Neural cell (in vitro differentiated cells): Measurements from ENCODE around the gene TNP2. TPM values are rescaled to one million over a fixed set of nuclear protein-coding genes. Genes with fewer than 3 reads are reported as not detected.

Source experiments
- H2AFZ ChIP-seq: fragments of 200-600, 300-800 bp; sonication (generic), shearing (Covaris generic); 2 replicates; pipeline ENCODE4 v1.6.0; 2014; ENCODE audit warnings: low read depth, mild to moderate bottlenecking, antibody characterized with exemption, low read length, moderate library complexity
- H3F3A ChIP-seq: fragments of 200-600 bp; shearing (Covaris generic); 2 replicates; pipeline ENCODE4 v1.6.1; 2016; ENCODE audit warnings: mild to moderate bottlenecking, moderate library complexity, mixed read lengths, antibody characterized with exemption, low read length; ENCODE audit not compliant: insufficient read depth, poor library complexity, severe bottlenecking
- H3K27ac ChIP-seq: fragments of 200-600, 300-800 bp; sonication (generic), shearing (Covaris generic); 2 replicates; pipeline ENCODE4 v1.5.1; 2014; ENCODE audit warnings: mild to moderate bottlenecking, low read length, moderate library complexity
- H3K27me3 ChIP-seq: fragments of 300-800, 200-600 bp; sonication (generic), shearing (Covaris generic); 2 replicates; pipeline ENCODE4 v1.6.0; 2014; ENCODE audit warnings: mild to moderate bottlenecking, low read depth, low read length, moderate library complexity; ENCODE audit not compliant: insufficient read depth
- H3K36me3 ChIP-seq: fragments of 300-800, 200-600 bp; sonication (generic), shearing (Covaris generic); 2 replicates; pipeline ENCODE4 v1.5.1; 2014; ENCODE audit warnings: mild to moderate bottlenecking, antibody characterized with exemption, low read length, moderate library complexity; ENCODE audit not compliant: insufficient read depth
- H3K4me2 ChIP-seq: fragments of 300-800, 200-600 bp; sonication (generic), shearing (Covaris generic); 2 replicates; pipeline ENCODE4 v1.6.0; 2014; ENCODE audit warnings: mild to moderate bottlenecking, low read length
- H3K4me3 ChIP-seq: fragments of 300-800, 200-600 bp; sonication (generic), shearing (Covaris generic); 2 replicates; pipeline ENCODE4 v1.5.1; 2014; ENCODE audit warnings: mild to moderate bottlenecking, low read length, moderate library complexity
- H3K79me2 ChIP-seq: fragments of 200-600 bp; shearing (Covaris generic); replicated peaks from 2 replicates; pipeline ENCODE4 v1.6.0; 2014; ENCODE audit warnings: mild to moderate bottlenecking, low read length, moderate library complexity; ENCODE audit not compliant: insufficient read depth
- H3K9ac ChIP-seq: fragments of 300-800, 200-600 bp; sonication (generic), shearing (Covaris generic); 2 replicates; pipeline ENCODE4 v1.6.1; 2016; ENCODE audit warnings: mild to moderate bottlenecking, low read length, mixed read lengths
- H3K9me2 ChIP-seq: fragments of 200-600 bp; shearing (Covaris generic); 2 replicates; pipeline ENCODE4 v1.6.1; 2016; ENCODE audit warnings: mild to moderate bottlenecking, low read length, mixed read lengths; ENCODE audit not compliant: insufficient read depth
- H3K9me3 ChIP-seq: fragments of 200-600, 300-800 bp; sonication (generic), shearing (Covaris generic); 2 replicates; pipeline ENCODE4 v1.6.1; 2016; ENCODE audit warnings: mild to moderate bottlenecking, mixed run types, low read length, moderate library complexity, mixed read lengths
- H4K20me1 ChIP-seq: fragments of 200-600 bp; shearing (Covaris generic); 2 replicates; pipeline ENCODE4 v1.6.1; 2016; ENCODE audit warnings: mild to moderate bottlenecking, mixed run types; ENCODE audit not compliant: insufficient read depth
- CTCF ChIP-seq: fragments of 450-650 bp; IDR thresholded peaks from 2 replicates; pipeline ENCODE4 v1.5.1; 2014; ENCODE audit warnings: antibody characterized with exemption, mild to moderate bottlenecking, moderate library complexity; ENCODE audit not compliant: poor library complexity, severe bottlenecking
- EP300 ChIP-seq: fragments of 450-650 bp; conservative IDR thresholded peaks from 2 replicates; pipeline ENCODE4 v1.6.1; 2014; ENCODE audit warnings: antibody characterized with exemption, mild to moderate bottlenecking, moderate library complexity; ENCODE audit not compliant: poor library complexity, severe bottlenecking
- EZH2 ChIP-seq: fragments of 200-600, 300-800 bp; shearing (Covaris generic), sonication (generic); IDR thresholded peaks from 2 replicates; pipeline ENCODE4 v1.6.1; 2014; ENCODE audit warnings: antibody characterized with exemption, low read length, borderline replicate concordance, mild to moderate bottlenecking; ENCODE audit not compliant: insufficient read depth, poor library complexity, severe bottlenecking
- MXI1 ChIP-seq: fragments of 450-650 bp; conservative IDR thresholded peaks from 2 replicates; pipeline ENCODE4 v1.6.1; 2014; ENCODE audit warnings: antibody characterized with exemption, mild to moderate bottlenecking; ENCODE audit not compliant: poor library complexity, severe bottlenecking
- POLR2AphosphoS5 ChIP-seq: IDR thresholded peaks from 2 replicates; pipeline ENCODE4 v1.6.1; 2012
- RAD21 ChIP-seq: fragments of 450-650 bp; conservative IDR thresholded peaks from 2 replicates; pipeline ENCODE4 v1.6.1; 2014; ENCODE audit warnings: antibody characterized with exemption, mild to moderate bottlenecking, moderate library complexity
- REST ChIP-seq: IDR thresholded peaks from 2 replicates; pipeline ENCODE4 v1.6.1; 2012; ENCODE audit warnings: borderline replicate concordance
- SMC3 ChIP-seq: fragments of 450-650 bp; conservative IDR thresholded peaks from 2 replicates; pipeline ENCODE4 v1.6.1; 2014; ENCODE audit warnings: antibody characterized with exemption, mild to moderate bottlenecking, moderate library complexity; ENCODE audit not compliant: poor library complexity
- TAF1 ChIP-seq: IDR thresholded peaks from 2 replicates; pipeline ENCODE4 v1.6.1; 2012; ENCODE audit warnings: low read depth
- polyA plus RNA-seq: library from polyadenylated mRNA; depleted of rRNA; stranded (reverse); fragments of >200 nt; gene quantifications from 2 replicates; pipeline ENCODE4 v1.2.3, GENCODE V29; 2014

TNP2 gene
- polyA plus RNA-seq, 1 donor from 2014 or later, result not detected

GRCh38 chr16:11301645-11302501, 32.7 kb upstream of the TNP2 start:
- Histone ChIP-seq H3K79me2 (no peaks in the 10 kb centered on the region), H3K4me3 (no peak overlapping the region), H3K4me2 (no peak overlapping the region), H3K9ac (no peak overlapping the region), H3K27me3 (no peaks in the 10 kb centered on the region), H3K9me3 (no peaks in the 10 kb centered on the region), H4K20me1 (no peaks in the 10 kb centered on the region), H2AFZ (no peak overlapping the region), H3K27ac (no peak overlapping the region), H3F3A (no peaks in the 10 kb centered on the region), H3K9me2 (no peaks in the 10 kb centered on the region), H3K36me3 (no peaks in the 10 kb centered on the region)
- TF ChIP-seq EP300 (no peak), MXI1 (no peak), POLR2AphosphoS5 (no peak)

GRCh38 chr16:11300560-11300892, 31.4 kb upstream of the TNP2 start:
- Histone ChIP-seq H3K27ac (no peak overlapping the region), H3K27me3 (no peaks in the 10 kb centered on the region), H3K4me2 (no peak overlapping the region), H3K4me3 (no peak overlapping the region), H3K9me3 (no peaks in the 10 kb centered on the region), H2AFZ (no peak overlapping the region), H4K20me1 (no peaks in the 10 kb centered on the region), H3F3A (no peaks in the 10 kb centered on the region), H3K79me2 (no peaks in the 10 kb centered on the region), H3K36me3 (no peaks in the 10 kb centered on the region), H3K9ac (no peak overlapping the region), H3K9me2 (no peaks in the 10 kb centered on the region)
- TF ChIP-seq MXI1, result no peak
- TF ChIP-seq EP300, result no peak
- no peak for TF ChIP-seq RAD21
- no peak for TF ChIP-seq POLR2AphosphoS5
- no peak for TF ChIP-seq SMC3
- TF ChIP-seq EZH2, result no peak
- no peak for TF ChIP-seq TAF1
- no peak for TF ChIP-seq REST
- no peak for TF ChIP-seq CTCF
